Endothelial cell of umbilical vein (primary cell): ENCODE data around the gene NEURL1B. TPM values are rescaled to one million over a fixed set of nuclear protein-coding genes. Genes with fewer than 3 reads are reported as not detected.

Source experiments
- BruUV-seq: library from RNA; stranded (reverse); fragments of 400-500 nt; replicated peaks from 2 replicates; lab custom pipeline; 2021; lab: Mats Ljungman, UMichigan
- CTCF ChIA-PET: fragments of 300-600, 350-600 bp; sonication (Branson Sonifier 250); formaldehyde crosslinking; loops from one replicate; lab custom pipeline; 2021; ENCODE audit warnings: antibody characterized with exemption, inconsistent platforms; lab: Charles Lee
- POLR2A ChIA-PET: fragments of 300-600, 350-600 bp; sonication (Branson Sonifier 250); formaldehyde crosslinking; loops from one replicate; lab custom pipeline; 2021; ENCODE audit warnings: antibody characterized with exemption, inconsistent platforms; lab: Charles Lee
- DNase-seq: peaks from one replicate; pipeline ENCODE4 v3.0.0-alpha.2; 2011; ENCODE audit warnings: low read depth, low spot score
- FAIRE-seq: peaks from 2 replicates; lab custom pipeline; 2011; peaks lifted over from hg19 to GRCh38; lab: Jason Lieb, UNC
- H2AFZ ChIP-seq: 2 replicates; pipeline ENCODE4 v1.6.0; 2012; ENCODE audit warnings: low read depth, low read length, control low read depth, inconsistent platforms
- H3K27ac ChIP-seq: 2 replicates; pipeline ENCODE4 v1.5.1; 2011; ENCODE audit warnings: low read depth, mild to moderate bottlenecking, control low read depth, low read length, moderate library complexity; ENCODE audit not compliant: insufficient read depth
- H3K27me3 ChIP-seq, 2 experiments: 2 replicates each; pipeline versions ENCODE4 v1.6.0 to v1.6.1; 2011; ENCODE audit warnings: low read length in 2 of 2, mixed read lengths in 1 of 2; ENCODE audit not compliant: control insufficient read depth in 2 of 2, insufficient read depth in 2 of 2
- H3K36me3 ChIP-seq, 2 experiments: 2 replicates in 1 of 2; 3 replicates in 1 of 2; pipeline ENCODE4 v1.5.1; 2011; ENCODE audit warnings: low read length in 2 of 2, mild to moderate bottlenecking in 1 of 2, moderate library complexity in 1 of 2; ENCODE audit not compliant: control insufficient read depth in 2 of 2, insufficient read depth in 2 of 2; ENCODE audit errors: extremely low read depth in 1 of 2
- H3K4me1 ChIP-seq: 3 replicates; pipeline ENCODE4 v1.5.1; 2011; ENCODE audit warnings: mild to moderate bottlenecking, low read length; ENCODE audit not compliant: control insufficient read depth, insufficient read depth; ENCODE audit errors: extremely low read depth
- H3K4me2 ChIP-seq: 2 replicates; pipeline ENCODE4 v1.6.1; 2011; ENCODE audit warnings: low read length, control low read depth, mixed read lengths; ENCODE audit not compliant: insufficient read depth
- H3K4me3 ChIP-seq, 3 experiments: fragments of 200-600 bp in 1 of 3; sonication (generic), shearing (Covaris generic) in 1 of 3; replicated peaks in 1 of 3; 2 replicates each; pipeline ENCODE4 v1.5.1; 2011 to 2016; ENCODE audit warnings: control low read depth in 3 of 3, low read length in 3 of 3, mild to moderate bottlenecking in 2 of 3, inconsistent platforms in 1 of 3, low read depth in 1 of 3, moderate library complexity in 1 of 3; ENCODE audit not compliant: insufficient read depth in 1 of 3
- H3K79me2 ChIP-seq: 2 replicates; pipeline ENCODE4 v1.6.0; 2012; ENCODE audit warnings: low read length, inconsistent platforms; ENCODE audit not compliant: control insufficient read depth, insufficient read depth
- H3K9ac ChIP-seq: replicated peaks from 2 replicates; pipeline ENCODE3; 2011; ENCODE audit warnings: low read length, control low read depth; ENCODE audit not compliant: insufficient read depth; ENCODE audit errors: extremely low read depth
- H3K9me1 ChIP-seq: replicated peaks from 3 replicates; pipeline ENCODE4 v1.6.0; 2011; ENCODE audit warnings: mild to moderate bottlenecking, low read length; ENCODE audit not compliant: control insufficient read depth, insufficient read depth; ENCODE audit errors: extremely low read depth
- H3K9me3 ChIP-seq: replicated peaks from 2 replicates; pipeline ENCODE4 v1.5.1; 2012; ENCODE audit warnings: low read length, inconsistent platforms; ENCODE audit not compliant: control insufficient read depth, insufficient read depth
- H4K20me1 ChIP-seq: replicated peaks from 2 replicates; pipeline ENCODE3; 2011; ENCODE audit warnings: mild to moderate bottlenecking, low read length; ENCODE audit not compliant: control insufficient read depth, insufficient read depth; ENCODE audit errors: extremely low read depth
- EZH2 ChIP-seq: IDR thresholded peaks from 2 replicates; pipeline ENCODE4 v1.6.1; 2012; ENCODE audit warnings: borderline replicate concordance, low read depth, mild to moderate bottlenecking, moderate library complexity, low read length, inconsistent platforms; ENCODE audit not compliant: severe bottlenecking
- FOS ChIP-seq: IDR thresholded peaks from 2 replicates; pipeline ENCODE4 v1.6.1; 2011; ENCODE audit warnings: mild to moderate bottlenecking, low read length, moderate library complexity, borderline replicate concordance; ENCODE audit not compliant: insufficient read depth
- GATA2 ChIP-seq: IDR thresholded peaks from 2 replicates; pipeline ENCODE4 v1.7.0; 2011; ENCODE audit warnings: low read depth, mild to moderate bottlenecking, moderate library complexity, mixed read lengths, low read length; ENCODE audit not compliant: insufficient read length, insufficient read depth
- JUN ChIP-seq: IDR thresholded peaks from 2 replicates; pipeline ENCODE4 v1.6.1; 2011; ENCODE audit warnings: borderline replicate concordance, low read depth; ENCODE audit not compliant: insufficient read length, insufficient read depth
- MYC ChIP-seq: IDR thresholded peaks from one replicate; pipeline ENCODE4 v1.6.1; 2011; ENCODE audit warnings: mild to moderate bottlenecking, low read depth, low read length
- POLR2A ChIP-seq: IDR thresholded peaks from 2 replicates; pipeline ENCODE4 v1.6.1; 2012; ENCODE audit warnings: low read depth, mild to moderate bottlenecking, control low read depth, low read length
- POLR2AphosphoS5 ChIP-seq: IDR thresholded peaks from 2 replicates; pipeline ENCODE4 v1.6.1; 2012; ENCODE audit warnings: low read depth, mild to moderate bottlenecking, control low read depth, low read length, moderate library complexity; ENCODE audit not compliant: insufficient read depth
- dilution Hi-C: fragments of 300-500 bp; cut with MboI; formaldehyde crosslinking; loops from one replicate; pipeline ENCODE4 v1.15.0; 2019; ENCODE audit warnings: low sequenced_read_pairs; ENCODE audit not compliant: extremely low pct_ligation_motif_present
- intact Hi-C: fragments of 100-400 bp; cut with micrococcal nuclease; formaldehyde crosslinking; loops from one replicate; pipeline ENCODE4 v1.10.0; 2022
- polyA plus RNA-seq, 4 experiments: library from polyadenylated mRNA; depleted of rRNA in 3 of 4; stranded (reverse) in 3 of 4; unstranded in 1 of 4; fragments of >200 nt; gene quantifications; 2 replicates each; pipeline versions ENCODE4 v1.2.1 to v1.2.3, GENCODE V29; 2011 to 2012; ENCODE audit warnings: missing spikeins in 1 of 4
- total RNA-seq: library from RNA; stranded (reverse); gene quantifications from 2 replicates; pipeline ENCODE4 v1.2.3, GENCODE V29; 2021
- TF ChIP-seq, protein P1 (sequence below): IDR thresholded peaks from 2 replicates; pipeline ENCODE4 v1.6.1; 2011; ENCODE audit not compliant: insufficient read depth, insufficient read length
- TF ChIP-seq, protein P2 (sequence below), 2 donors: IDR thresholded peaks; 1 replicate in 1 of 2; 2 replicates in 1 of 2; pipeline ENCODE4 v1.5.1; 2011; ENCODE audit warnings: low read length in 2 of 2, mild to moderate bottlenecking in 2 of 2, moderate library complexity in 2 of 2, control low read depth in 1 of 2, inconsistent platforms in 1 of 2, low read depth in 1 of 2; ENCODE audit not compliant: insufficient read depth in 1 of 2; ENCODE audit errors: extremely low read depth in 1 of 2

Gene NEURL1B
- total and polyA plus RNA-seq, 2 donors (not counting 3 experiments of a cell fraction or from before 2014, with no cell fraction given), result 0.44 to 1.6 TPM

DNA sequence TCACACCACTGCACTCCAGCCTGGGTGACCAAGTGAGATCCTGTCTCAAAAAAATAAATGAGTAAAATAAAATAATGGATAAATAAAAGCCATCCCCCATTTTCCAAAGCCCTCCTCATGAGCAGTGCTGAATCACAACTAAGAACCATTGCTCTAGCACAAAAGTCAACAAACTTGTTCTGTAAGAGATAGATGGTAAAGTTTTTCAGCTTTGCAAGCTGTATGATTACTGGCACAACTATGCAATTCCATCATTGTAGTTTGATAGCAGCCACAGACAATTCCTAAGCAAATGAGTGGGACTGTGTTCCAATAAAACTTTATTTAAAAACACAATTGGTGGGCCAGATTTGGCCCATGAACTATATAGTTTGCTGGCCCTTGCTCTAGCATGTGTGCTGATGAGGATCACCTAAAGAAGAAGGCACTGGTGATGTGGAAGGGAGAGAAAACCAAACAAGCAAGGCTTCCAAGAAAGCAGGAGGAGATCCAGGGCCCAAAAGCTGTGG is 64.6 kb downstream of the NEURL1B start:
- H3K36me3 ChIP-seq, result no peaks in the 10 kb centered on the region
- dilution Hi-C loops, result no loop called here
- no TSS peak for BruUV-seq
- H3K4me2 ChIP-seq, result no peak overlapping the region
- H4K20me1 ChIP-seq, result no peaks in the 10 kb centered on the region
- DNase-seq (no peak), FAIRE-seq (peak; percentile 8)
- no peaks in the 10 kb centered on the region for H3K9me3 ChIP-seq
- H2AFZ ChIP-seq, result no peak overlapping the region
- no peak overlapping the region for H3K27ac ChIP-seq
- TF ChIP-seq, protein P1, sequence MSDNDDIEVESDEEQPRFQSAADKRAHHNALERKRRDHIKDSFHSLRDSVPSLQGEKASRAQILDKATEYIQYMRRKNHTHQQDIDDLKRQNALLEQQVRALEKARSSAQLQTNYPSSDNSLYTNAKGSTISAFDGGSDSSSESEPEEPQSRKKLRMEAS, result no peak
- no peak for TF ChIP-seq MYC
- TF ChIP-seq JUN, result no peak
- no peak for TF ChIP-seq POLR2AphosphoS5
- TF ChIP-seq FOS, result no peak
- no peak for TF ChIP-seq GATA2
- no peak for TF ChIP-seq POLR2A
- TF ChIP-seq, protein P2, sequence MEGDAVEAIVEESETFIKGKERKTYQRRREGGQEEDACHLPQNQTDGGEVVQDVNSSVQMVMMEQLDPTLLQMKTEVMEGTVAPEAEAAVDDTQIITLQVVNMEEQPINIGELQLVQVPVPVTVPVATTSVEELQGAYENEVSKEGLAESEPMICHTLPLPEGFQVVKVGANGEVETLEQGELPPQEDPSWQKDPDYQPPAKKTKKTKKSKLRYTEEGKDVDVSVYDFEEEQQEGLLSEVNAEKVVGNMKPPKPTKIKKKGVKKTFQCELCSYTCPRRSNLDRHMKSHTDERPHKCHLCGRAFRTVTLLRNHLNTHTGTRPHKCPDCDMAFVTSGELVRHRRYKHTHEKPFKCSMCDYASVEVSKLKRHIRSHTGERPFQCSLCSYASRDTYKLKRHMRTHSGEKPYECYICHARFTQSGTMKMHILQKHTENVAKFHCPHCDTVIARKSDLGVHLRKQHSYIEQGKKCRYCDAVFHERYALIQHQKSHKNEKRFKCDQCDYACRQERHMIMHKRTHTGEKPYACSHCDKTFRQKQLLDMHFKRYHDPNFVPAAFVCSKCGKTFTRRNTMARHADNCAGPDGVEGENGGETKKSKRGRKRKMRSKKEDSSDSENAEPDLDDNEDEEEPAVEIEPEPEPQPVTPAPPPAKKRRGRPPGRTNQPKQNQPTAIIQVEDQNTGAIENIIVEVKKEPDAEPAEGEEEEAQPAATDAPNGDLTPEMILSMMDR (IDR thresholded peaks at IDR 0.05; ENCODE audit: extremely low read depth in 1 of 2, insufficient read depth in 1 of 2, low read depth in 1 of 2, low read length in 2 of 2), result no peak
- no peak for TF ChIP-seq EZH2
- H3K9me1 ChIP-seq, result no peaks in the 10 kb centered on the region
- intact Hi-C loops, result loop anchor here (2.0 kb wide), 4 partner anchors 277 to 627 kb away; partner anchors contain the start of genes ATP6V0E1 and CREBRF
- H3K4me3 ChIP-seq, result no peak overlapping the region
- no peak overlapping the region for H3K9ac ChIP-seq
- H3K79me2 ChIP-seq, result no peaks in the 10 kb centered on the region
- ChIA-PET CTCF (interaction anchor here (0.7 to 11.2 kb wide), 4 partner anchors 8 to 231 kb away, joined by 3 to 413 read pairs (median 16); no protein-coding TSS in a partner anchor), POLR2A (no interaction called here)
- H3K27me3 ChIP-seq, result peaks cover 6 to 8% of the 10 kb centered on the region in 2 experiments
- H3K4me1 ChIP-seq, result no peaks in the 10 kb centered on the region
